Body of pancreas (tissue), 4 donors: ENCODE results near the gene IQCE. TPM values are rescaled to one million over a fixed set of nuclear protein-coding genes. Genes with fewer than 3 reads are reported as not detected.
A peak's percentile ranks its signal among the peaks of the same experiment; 100 is the strongest.

Experiments
- ATAC-seq: fragments of 150-250 bp; one replicate; pipeline ENCODE4 v1.9.1; 2016
- DNase-seq, 4 donors: peaks; one replicate each; pipeline ENCODE4 v3.0.0-alpha.2; 2019
- H3K27ac ChIP-seq, 4 donors: fragments of 200-600 bp; sonication (generic); 1 replicate in 3 of 4; 2 replicates in 1 of 4; pipeline versions ENCODE4 v1.5.1 to v1.6.1; 2016 to 2019; ENCODE audit warnings: mild to moderate bottlenecking in 1 of 4, mixed read lengths in 1 of 4, moderate library complexity in 1 of 4
- H3K27me3 ChIP-seq, 2 donors: fragments of 200-600 bp; sonication (generic); one replicate each; pipeline ENCODE4 v1.6.0; 2016; ENCODE audit warnings: mild to moderate bottlenecking in 1 of 2
- H3K36me3 ChIP-seq, 2 donors: fragments of 200-600 bp; sonication (generic); replicated peaks in 1 of 2; 2 replicates each; pipeline ENCODE4 v1.5.1; 2016; ENCODE audit warnings: low read depth in 2 of 2; ENCODE audit not compliant: insufficient read depth in 1 of 2
- H3K4me1 ChIP-seq: fragments of 200-600 bp; sonication (generic); one replicate; pipeline ENCODE4 v1.6.0; 2016
- H3K4me3 ChIP-seq, 2 donors: fragments of 200-600 bp; sonication (generic); 1 replicate in 1 of 2; 2 replicates in 1 of 2; pipeline ENCODE4 v1.5.1; 2016 to 2019
- H3K9me3 ChIP-seq, 3 donors: fragments of 200-600 bp; sonication (generic); 1 replicate in 2 of 3; 2 replicates in 1 of 3; pipeline ENCODE4 v1.5.1; 2016
- POLR2A ChIP-seq, 3 donors: fragments of 450-650 bp; IDR thresholded peaks; one replicate each; pipeline ENCODE4 v1.6.1; 2016; ENCODE audit warnings: antibody characterized with exemption in 3 of 3, mild to moderate bottlenecking in 2 of 3
- WGBS, 2 donors: methylation state at CpG; one replicate each; pipeline ENCODE4 v1.1.5; 2017; 5-methylcytosine and 5-hydroxymethylcytosine counted together
- intact Hi-C: fragments of 100-400 bp; cut with DNase I; formaldehyde crosslinking; loops from one replicate; pipeline ENCODE4 v1.15.1; 2023
- total RNA-seq, 2 donors: library from RNA; depleted of rRNA; stranded (reverse); fragments of >200 nt; gene quantifications; one replicate each; pipeline ENCODE4 v1.1.0, GENCODE V29; 2016
- TF ChIP-seq, protein P1 (sequence below), 7 experiments: fragments of 450-650 bp in 4 of 7; fragments of 200-600 bp in 3 of 7; sonication (generic) in 3 of 7; IDR thresholded peaks; one replicate each; pipeline ENCODE4 v1.5.1; 2016 to 2019; ENCODE audit warnings: antibody characterized with exemption in 7 of 7

The IQCE gene
- total RNA-seq, 2 donors from 2014 or later, result 7.8 to 73.2 TPM

DNA sequence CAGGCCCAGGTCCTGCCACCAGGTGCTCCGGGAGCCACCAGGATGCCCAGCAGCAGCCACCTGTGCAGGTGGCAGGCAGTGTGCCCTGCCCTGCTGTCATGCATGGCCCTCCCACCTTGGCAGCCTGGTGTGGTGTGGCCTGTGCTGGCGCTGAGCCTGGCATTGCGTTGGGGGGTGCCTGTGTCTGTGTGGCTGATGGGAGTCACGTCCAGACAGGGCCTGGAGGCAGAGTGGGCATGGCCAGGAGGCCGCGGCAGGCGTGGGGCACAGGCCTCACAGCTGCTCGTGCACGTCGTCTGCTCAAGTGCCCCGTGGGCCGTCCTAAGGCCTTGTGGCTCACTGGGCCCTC, 81.7 kb downstream of the IQCE start:
- Histone ChIP-seq H3K36me3 (no peaks in the 10 kb centered on the region), H3K27me3 (no peaks in the 10 kb centered on the region), H3K9me3 (no peaks in the 10 kb centered on the region), H3K4me3 (no peak overlapping the region), H3K4me1 (peaks cover 64% of the 10 kb centered on the region), H3K27ac (peak overlapping the region in 3 of 4 donors; percentile 79 to 88 (median 83))
- ATAC-seq, result peak; percentile 19
- 53% methylated on average over 12 of the region's 12 CpGs; no CpG with 5 or more reads in 1 of the 2 donors for WGBS, 2 donors
- peak; percentile 48 to 67 (median 64) for DNase-seq
- intact Hi-C loops, result no loop called here
- TF ChIP-seq POLR2A (IDR thresholded peaks at IDR 0.05), result no peak
- TF ChIP-seq, protein P1, sequence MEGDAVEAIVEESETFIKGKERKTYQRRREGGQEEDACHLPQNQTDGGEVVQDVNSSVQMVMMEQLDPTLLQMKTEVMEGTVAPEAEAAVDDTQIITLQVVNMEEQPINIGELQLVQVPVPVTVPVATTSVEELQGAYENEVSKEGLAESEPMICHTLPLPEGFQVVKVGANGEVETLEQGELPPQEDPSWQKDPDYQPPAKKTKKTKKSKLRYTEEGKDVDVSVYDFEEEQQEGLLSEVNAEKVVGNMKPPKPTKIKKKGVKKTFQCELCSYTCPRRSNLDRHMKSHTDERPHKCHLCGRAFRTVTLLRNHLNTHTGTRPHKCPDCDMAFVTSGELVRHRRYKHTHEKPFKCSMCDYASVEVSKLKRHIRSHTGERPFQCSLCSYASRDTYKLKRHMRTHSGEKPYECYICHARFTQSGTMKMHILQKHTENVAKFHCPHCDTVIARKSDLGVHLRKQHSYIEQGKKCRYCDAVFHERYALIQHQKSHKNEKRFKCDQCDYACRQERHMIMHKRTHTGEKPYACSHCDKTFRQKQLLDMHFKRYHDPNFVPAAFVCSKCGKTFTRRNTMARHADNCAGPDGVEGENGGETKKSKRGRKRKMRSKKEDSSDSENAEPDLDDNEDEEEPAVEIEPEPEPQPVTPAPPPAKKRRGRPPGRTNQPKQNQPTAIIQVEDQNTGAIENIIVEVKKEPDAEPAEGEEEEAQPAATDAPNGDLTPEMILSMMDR (IDR thresholded peaks at IDR 0.05), result no peak

DNA sequence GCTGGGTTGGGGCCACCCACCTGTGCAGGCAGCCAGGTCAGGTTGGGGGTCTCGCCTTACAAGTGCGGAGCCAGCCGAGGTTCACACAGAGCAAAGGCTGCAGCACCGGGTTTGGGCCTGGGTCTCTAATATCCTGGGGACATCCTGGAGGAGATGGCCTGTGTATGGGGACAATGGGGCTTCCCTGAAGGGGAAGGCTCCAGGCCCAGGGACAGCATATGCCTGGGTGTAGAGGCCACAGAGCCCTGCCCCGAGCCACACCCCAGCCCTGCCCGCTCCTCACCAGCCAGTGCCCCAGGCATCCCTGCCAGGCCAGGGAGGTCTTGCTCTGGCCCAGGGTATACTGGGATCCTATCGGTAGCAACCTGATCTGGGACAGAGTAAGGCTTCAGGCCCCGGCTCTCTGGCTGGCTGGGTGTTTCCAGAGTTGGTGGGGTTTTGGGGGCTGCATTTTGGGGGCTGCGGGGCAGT, 82.1 kb downstream of the IQCE start:
- no peaks in the 10 kb centered on the region for H3K36me3 ChIP-seq
- DNase-seq (no peak), ATAC-seq (no peak)
- no peak overlapping the region for H3K4me3 ChIP-seq
- peak overlapping the region; percentile 60 to 88 (median 81) for H3K27ac ChIP-seq
- no peaks in the 10 kb centered on the region for H3K9me3 ChIP-seq
- intact Hi-C loops, result no loop called here
- peaks cover 61% of the 10 kb centered on the region for H3K4me1 ChIP-seq
- WGBS, 2 donors, result 75% methylated on average over 9 of the region's 9 CpGs; no CpG with 5 or more reads in 1 of the 2 donors
- TF ChIP-seq, protein P1 (IDR thresholded peaks at IDR 0.05), result no peak
- TF ChIP-seq POLR2A (IDR thresholded peaks at IDR 0.05), result no peak
- no peaks in the 10 kb centered on the region for H3K27me3 ChIP-seq

DNA sequence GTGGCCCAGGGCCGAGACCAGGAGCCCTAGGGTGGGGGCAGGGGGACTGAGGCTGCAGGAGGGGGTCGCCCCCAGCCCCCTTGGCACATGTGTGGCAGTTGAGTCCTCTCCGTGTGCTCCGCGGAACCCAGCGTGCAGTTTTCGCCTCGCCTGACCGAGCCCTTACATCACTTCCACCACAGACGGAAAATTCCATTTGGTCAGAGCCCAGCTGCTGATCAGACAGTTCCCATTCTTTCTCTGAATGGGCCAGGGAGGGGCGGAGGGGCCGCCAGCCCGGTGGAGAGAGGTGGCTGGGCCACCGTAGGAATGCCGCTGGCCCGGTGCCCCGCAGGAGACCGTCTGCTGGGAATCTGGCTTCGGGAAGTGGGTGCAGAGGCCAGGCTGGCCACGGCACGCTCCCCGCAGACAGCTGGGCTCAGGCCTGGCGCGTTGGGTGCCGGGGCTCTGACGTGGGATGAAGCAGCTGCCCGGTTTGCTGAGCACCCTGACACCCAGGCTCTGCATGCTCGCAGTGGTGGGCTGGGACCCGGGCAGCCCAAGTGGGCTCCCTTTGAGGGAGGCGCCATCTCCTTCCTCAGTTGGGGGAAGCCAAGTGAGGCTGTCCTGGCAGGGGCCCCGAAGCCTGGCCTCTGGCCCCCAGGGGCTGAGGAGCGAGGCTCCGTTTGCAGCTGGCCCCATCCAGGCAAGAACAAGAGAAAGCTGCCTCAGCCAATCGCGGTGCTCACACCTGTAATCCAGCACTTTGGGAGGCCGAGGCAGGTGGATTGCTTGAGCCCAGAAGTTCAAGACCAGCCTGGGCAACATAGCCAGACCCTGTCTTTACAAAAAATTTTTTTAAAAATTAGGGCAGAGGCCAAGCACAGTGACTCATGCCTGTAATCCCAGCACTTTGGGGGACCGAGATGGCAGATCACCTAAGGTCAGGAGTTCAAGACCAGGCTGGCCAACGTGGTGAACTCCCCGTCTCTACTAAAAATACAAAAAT, 82.9 kb downstream of the IQCE start:
- Histone ChIP-seq H3K4me3 (no peak overlapping the region), H3K4me1 (peaks cover 53% of the 10 kb centered on the region), H3K27me3 (no peaks in the 10 kb centered on the region), H3K27ac (peak overlapping the region; percentile 60 to 88 (median 81)), H3K9me3 (no peaks in the 10 kb centered on the region), H3K36me3 (no peaks in the 10 kb centered on the region)
- intact Hi-C loops, result no loop called here
- TF ChIP-seq, protein P1 (IDR thresholded peaks at IDR 0.05), result peak in 1 of 7 experiments; percentile 2
- TF ChIP-seq POLR2A (IDR thresholded peaks at IDR 0.05), result peak in 1 of 3 donors; percentile 32
- DNase-seq, result peak; percentile 78 to 89 (median 86)
- peak; percentile 85 for ATAC-seq
- WGBS, 2 donors, result 53 to 75% methylated on average over 7 to 39 of the region's 39 CpGs

DNA sequence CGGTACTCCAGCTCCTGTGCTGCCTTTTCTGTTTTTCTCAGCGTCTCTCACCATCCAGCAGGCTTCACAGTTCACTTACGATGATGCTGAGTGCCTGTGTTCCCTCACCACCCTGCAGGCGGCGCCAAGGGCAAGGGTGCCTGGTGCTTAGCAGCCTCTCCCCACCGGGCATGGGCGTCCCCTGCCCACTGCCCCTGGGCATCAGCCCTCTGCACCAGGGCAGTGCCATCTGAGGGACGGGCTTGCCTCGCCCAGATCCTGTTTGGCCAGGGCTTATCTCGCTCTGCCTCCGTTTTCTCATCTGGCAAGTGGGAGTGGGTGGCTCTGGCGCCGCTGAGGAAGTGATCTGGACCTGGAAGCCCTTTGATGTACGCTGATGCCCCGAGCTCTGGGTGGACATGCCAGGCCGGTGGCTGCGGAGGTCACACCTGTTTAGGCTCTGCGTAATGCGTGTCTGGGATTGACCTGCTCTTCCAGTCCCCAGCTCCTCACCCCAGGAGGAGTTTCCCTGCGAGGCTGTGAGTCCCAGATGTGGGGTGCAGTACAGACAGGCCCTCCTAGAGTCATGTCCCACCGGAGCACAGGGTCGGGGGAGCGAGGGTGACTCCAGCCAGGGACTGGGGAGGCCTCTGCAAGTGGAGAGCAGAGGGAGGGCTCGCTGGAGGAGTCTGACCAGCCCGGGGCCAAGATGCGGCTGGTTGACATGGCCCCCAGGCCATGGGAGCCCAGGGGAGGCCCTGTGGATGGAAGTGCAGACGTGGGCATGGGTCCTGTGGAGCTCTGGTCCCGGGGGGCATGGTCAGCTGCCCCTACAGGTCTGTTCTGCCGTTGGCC, 84.8 kb downstream of the IQCE start:
- H3K9me3 ChIP-seq, result no peaks in the 10 kb centered on the region
- intact Hi-C loops, result no loop called here
- no peaks in the 10 kb centered on the region for H3K36me3 ChIP-seq
- peaks cover 41% of the 10 kb centered on the region for H3K4me1 ChIP-seq
- H3K27ac ChIP-seq, result no peak overlapping the region
- H3K27me3 ChIP-seq, result no peaks in the 10 kb centered on the region
- H3K4me3 ChIP-seq, result no peak overlapping the region
- ATAC-seq (no peak), DNase-seq (no peak)
- 74 to 83% methylated on average over 8 to 27 of the region's 29 CpGs for WGBS, 2 donors
- TF ChIP-seq POLR2A (IDR thresholded peaks at IDR 0.05), result no peak
- TF ChIP-seq, protein P1 (IDR thresholded peaks at IDR 0.05), result no peak
